HG02588 (cell line): ENCODE results near the gene KLF8.
A peak's percentile ranks its signal among the peaks of the same experiment; 100 is the strongest.
"Not testable (repeated sequence)": the region's sequence is repeated elsewhere in the genome, so short reads cannot be mapped to it uniquely, and the experiment has no call there.

Experiments
- ATAC-seq: cut with Tn5 transposase; IDR thresholded peaks from one replicate; pipeline ENCODE4 v1.9.1; 2021; ENCODE audit warnings: mild to moderate bottlenecking, moderate library complexity; ENCODE audit not compliant: unreplicated experiment

KLF8 gene

GRCh38 chrX:56232221-56233082, at the start of gene KLF8:
Gene KLF8, plus strand, starts transcription at chrX:56232356. Its CDS starts 979 bp downstream, at chrX:56233335.
- peak; percentile 59 for ATAC-seq

- not testable (repeated sequence) for ATAC-seq
Observed at GRCh38 chrX:56206945-56207344, 25.2 kb upstream of the KLF8 start.

GRCh38 chrX:56211701-56212100, 20.5 kb upstream of the KLF8 start:
- ATAC-seq: no peak

- no peak for ATAC-seq
Observed at GRCh38 chrX:56216332-56216731, 15.8 kb upstream of the KLF8 start.

GRCh38 chrX:56219700-56220099, 12.5 kb upstream of the KLF8 start:
- ATAC-seq: no peak

- no peak for ATAC-seq
Observed at GRCh38 chrX:56221101-56221500, 11.1 kb upstream of the KLF8 start.

- no peak for ATAC-seq
Observed at GRCh38 chrX:56222473-56223000, 9.6 kb upstream of the KLF8 start.

GRCh38 chrX:56226980-56227379, 5.2 kb upstream of the KLF8 start:
- ATAC-seq: no peak

- no peak for ATAC-seq
Observed at GRCh38 chrX:56228914-56229313, 3.2 kb upstream of the KLF8 start.

- ATAC-seq: no peak
Observed at GRCh38 chrX:56231537-56232090, 542 bp upstream of the KLF8 start.

- ATAC-seq: no peak
Observed at GRCh38 chrX:56233100-56233499, 944 bp downstream of the KLF8 start.

- ATAC-seq: peak; percentile 83
Observed at GRCh38 chrX:56233682-56234081, 1.5 kb downstream of the KLF8 start.

GRCh38 chrX:56248492-56248891, 16.3 kb downstream of the KLF8 start:
- ATAC-seq: peak; percentile 75

- no peak for ATAC-seq
Observed at GRCh38 chrX:56253832-56254703, 21.9 kb downstream of the KLF8 start.

GRCh38 chrX:56268888-56269287, 36.7 kb downstream of the KLF8 start:
- ATAC-seq: peak; percentile 70

GRCh38 chrX:56278692-56279091, 46.5 kb downstream of the KLF8 start:
- ATAC-seq: no peak

- no peak for ATAC-seq
Observed at GRCh38 chrX:56279863-56280262, 47.7 kb downstream of the KLF8 start.

- ATAC-seq: no peak
Observed at GRCh38 chrX:56281789-56282188, 49.6 kb downstream of the KLF8 start.

GRCh38 chrX:56284269-56284668, 52.1 kb downstream of the KLF8 start:
- no peak for ATAC-seq

GRCh38 chrX:56288608-56289007, 56.5 kb downstream of the KLF8 start:
- ATAC-seq: no peak

- no peak for ATAC-seq
Observed at GRCh38 chrX:56289449-56289848, 57.3 kb downstream of the KLF8 start.
